A549 (cell line): ENCODE data around the gene FHIT.

Experiments
- HDAC2 ChIP-seq: fragments of 200-600 bp; sonication (generic); IDR thresholded peaks from 2 replicates; pipeline ENCODE4 v1.6.1; 2016
- TF ChIP-seq, protein P1 (sequence below): fragments of >200 bp; sonication (Bioruptor Twin); formaldehyde crosslinking; IDR thresholded peaks from 3 replicates; pipeline ENCODE4 v1.5.1; 2016
- TF ChIP-seq, protein P2 (sequence below): IDR thresholded peaks from 2 replicates; pipeline ENCODE4 v1.6.1; 2012

DNA sequence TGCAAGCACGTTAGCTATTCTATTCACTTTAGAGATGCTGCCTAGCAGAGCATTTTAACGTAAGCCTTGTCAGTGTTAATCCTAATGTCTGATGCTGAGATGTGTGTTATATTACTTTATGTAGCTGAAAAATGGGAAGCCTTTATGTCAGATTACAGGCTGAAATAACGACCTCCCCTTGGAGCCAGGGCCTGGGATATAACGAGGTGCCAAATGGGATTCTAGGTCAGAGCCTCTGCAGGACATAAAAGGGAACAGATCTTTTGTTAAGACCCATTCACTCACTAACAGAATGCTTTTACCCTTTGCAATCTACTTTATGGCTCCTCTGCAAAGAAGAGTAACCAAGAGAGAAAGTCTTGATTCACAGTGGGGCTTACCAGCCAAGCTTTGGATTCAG is 1385.9 kb downstream of the FHIT start:
- no peak for TF ChIP-seq HDAC2
- TF ChIP-seq, protein P1, sequence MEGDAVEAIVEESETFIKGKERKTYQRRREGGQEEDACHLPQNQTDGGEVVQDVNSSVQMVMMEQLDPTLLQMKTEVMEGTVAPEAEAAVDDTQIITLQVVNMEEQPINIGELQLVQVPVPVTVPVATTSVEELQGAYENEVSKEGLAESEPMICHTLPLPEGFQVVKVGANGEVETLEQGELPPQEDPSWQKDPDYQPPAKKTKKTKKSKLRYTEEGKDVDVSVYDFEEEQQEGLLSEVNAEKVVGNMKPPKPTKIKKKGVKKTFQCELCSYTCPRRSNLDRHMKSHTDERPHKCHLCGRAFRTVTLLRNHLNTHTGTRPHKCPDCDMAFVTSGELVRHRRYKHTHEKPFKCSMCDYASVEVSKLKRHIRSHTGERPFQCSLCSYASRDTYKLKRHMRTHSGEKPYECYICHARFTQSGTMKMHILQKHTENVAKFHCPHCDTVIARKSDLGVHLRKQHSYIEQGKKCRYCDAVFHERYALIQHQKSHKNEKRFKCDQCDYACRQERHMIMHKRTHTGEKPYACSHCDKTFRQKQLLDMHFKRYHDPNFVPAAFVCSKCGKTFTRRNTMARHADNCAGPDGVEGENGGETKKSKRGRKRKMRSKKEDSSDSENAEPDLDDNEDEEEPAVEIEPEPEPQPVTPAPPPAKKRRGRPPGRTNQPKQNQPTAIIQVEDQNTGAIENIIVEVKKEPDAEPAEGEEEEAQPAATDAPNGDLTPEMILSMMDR, result no peak
- TF ChIP-seq, protein P2, sequence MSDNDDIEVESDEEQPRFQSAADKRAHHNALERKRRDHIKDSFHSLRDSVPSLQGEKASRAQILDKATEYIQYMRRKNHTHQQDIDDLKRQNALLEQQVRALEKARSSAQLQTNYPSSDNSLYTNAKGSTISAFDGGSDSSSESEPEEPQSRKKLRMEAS, result no peak
